Astrocyte (in vitro differentiated cells and primary cell): ENCODE results near the gene MED9. TPM values are rescaled to one million over a fixed set of nuclear protein-coding genes. Genes with fewer than 3 reads are reported as not detected.

ENCODE experiments used
- DNase-seq: peaks from one replicate; pipeline ENCODE4 v3.0.0-alpha.2; 2010; ENCODE audit warnings: low read depth
- FAIRE-seq: peaks from 2 replicates; lab custom pipeline; 2011; peaks lifted over from hg19 to GRCh38; lab: Jason Lieb, UNC
- H2AFZ ChIP-seq: 2 replicates; pipeline ENCODE4 v1.6.0; 2012; ENCODE audit warnings: low read depth, low read length, inconsistent platforms
- H3K27ac ChIP-seq: 2 replicates; pipeline ENCODE4 v1.5.1; 2011; ENCODE audit warnings: low read depth, low read length, inconsistent platforms
- H3K27me3 ChIP-seq: 2 replicates; pipeline ENCODE4 v1.6.0; 2011; ENCODE audit warnings: low read length, inconsistent platforms; ENCODE audit not compliant: insufficient read depth
- H3K36me3 ChIP-seq: 2 replicates; pipeline ENCODE4 v1.5.1; 2011; ENCODE audit warnings: low read length, inconsistent platforms; ENCODE audit not compliant: insufficient read depth
- H3K4me1 ChIP-seq: 2 replicates; pipeline ENCODE4 v1.5.1; 2011; ENCODE audit warnings: low read length, inconsistent platforms; ENCODE audit not compliant: insufficient read depth
- H3K4me2 ChIP-seq: 2 replicates; pipeline ENCODE4 v1.6.0; 2012; ENCODE audit warnings: low read length, inconsistent platforms
- H3K4me3 ChIP-seq: 2 replicates; pipeline ENCODE4 v1.5.1; 2011; ENCODE audit warnings: low read depth, mild to moderate bottlenecking, low read length, inconsistent platforms; ENCODE audit not compliant: insufficient read depth
- H3K79me2 ChIP-seq: 2 replicates; pipeline ENCODE4 v1.6.0; 2012; ENCODE audit warnings: mild to moderate bottlenecking, low read length, inconsistent platforms; ENCODE audit not compliant: insufficient read depth
- H3K9ac ChIP-seq: 2 replicates; pipeline ENCODE4 v1.6.0; 2012; ENCODE audit warnings: mild to moderate bottlenecking, low read length, inconsistent platforms
- H3K9me3 ChIP-seq: 2 replicates; pipeline ENCODE4 v1.5.1; 2012; ENCODE audit warnings: low read depth, mild to moderate bottlenecking, low read length, inconsistent platforms; ENCODE audit not compliant: insufficient read depth
- H4K20me1 ChIP-seq: 2 replicates; pipeline ENCODE4 v1.6.0; 2012; ENCODE audit warnings: low read length, inconsistent platforms; ENCODE audit not compliant: insufficient read depth
- H3K27ac Mint-ChIP-seq: one replicate; pipeline ENCODE4 v1.8.0; 2021; ENCODE audit warnings: mild to moderate bottlenecking, mixed read lengths; ENCODE audit not compliant: unreplicated experiment
- H3K27me3 Mint-ChIP-seq: one replicate; pipeline ENCODE4 v1.8.0; 2021; ENCODE audit warnings: low read depth, mixed read lengths; ENCODE audit not compliant: unreplicated experiment
- H3K36me3 Mint-ChIP-seq: one replicate; pipeline ENCODE4 v1.8.0; 2021; ENCODE audit warnings: low read depth, mixed read lengths; ENCODE audit not compliant: unreplicated experiment
- H3K4me1 Mint-ChIP-seq: one replicate; pipeline ENCODE4 v1.8.0; 2021; ENCODE audit warnings: low read depth, mixed read lengths; ENCODE audit not compliant: unreplicated experiment
- H3K4me3 Mint-ChIP-seq: one replicate; pipeline ENCODE4 v1.8.0; 2021; ENCODE audit warnings: mild to moderate bottlenecking, moderate library complexity, mixed read lengths; ENCODE audit not compliant: unreplicated experiment
- H3K9me3 Mint-ChIP-seq: one replicate; pipeline ENCODE4 v1.8.0; 2021; ENCODE audit warnings: mild to moderate bottlenecking, mixed read lengths; ENCODE audit not compliant: unreplicated experiment
- EZH2 ChIP-seq: IDR thresholded peaks from 2 replicates; pipeline ENCODE4 v1.6.1; 2012; ENCODE audit warnings: mild to moderate bottlenecking, low read length, inconsistent platforms; ENCODE audit not compliant: insufficient read depth
- total RNA-seq: library from RNA; stranded (reverse); gene quantifications from 2 replicates; pipeline ENCODE4 v1.2.1, GENCODE V29; 2021
- TF ChIP-seq, protein P1 (sequence below): IDR thresholded peaks from 2 replicates; pipeline ENCODE4 v1.5.1; 2011; ENCODE audit warnings: low read depth, mild to moderate bottlenecking, inconsistent platforms, low read length, moderate library complexity; ENCODE audit not compliant: insufficient read depth

MED9 gene
- total RNA-seq, 1 donor from 2014 or later = 9.4 TPM

DNA sequence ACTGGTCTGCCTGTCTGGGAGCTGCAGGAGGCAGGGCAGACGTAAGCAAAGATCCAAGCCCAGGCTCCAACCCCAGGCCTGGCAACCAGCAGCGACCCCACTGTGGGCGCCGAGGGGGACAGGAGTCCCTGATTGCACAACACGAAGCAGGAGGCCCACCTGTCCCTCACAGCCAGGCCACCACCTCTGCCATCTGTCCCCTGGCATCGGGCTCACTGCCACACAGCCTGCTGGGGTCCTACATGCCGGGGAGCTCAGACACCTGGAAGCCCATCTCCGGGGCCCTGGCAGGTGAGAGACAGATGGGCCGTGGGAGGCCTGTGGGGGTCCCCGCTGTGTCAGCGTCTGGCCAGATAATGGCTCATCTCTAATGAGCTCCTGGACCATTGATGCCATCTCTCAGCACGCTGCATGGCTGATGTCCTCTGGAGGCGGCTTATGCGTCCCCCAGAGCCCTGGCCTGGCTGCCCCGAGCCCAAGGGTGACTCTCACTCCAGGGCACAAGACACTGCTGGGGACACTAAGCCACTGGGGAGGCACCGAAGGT, 30.7 kb downstream of the MED9 start:
- peaks cover 8% of the 10 kb centered on the region for H3K36me3 Mint-ChIP-seq
- H3K4me3 ChIP-seq = no peak overlapping the region
- no peaks in the 10 kb centered on the region for H3K79me2 ChIP-seq
- TF ChIP-seq EZH2 = no peak
- TF ChIP-seq, protein P1, sequence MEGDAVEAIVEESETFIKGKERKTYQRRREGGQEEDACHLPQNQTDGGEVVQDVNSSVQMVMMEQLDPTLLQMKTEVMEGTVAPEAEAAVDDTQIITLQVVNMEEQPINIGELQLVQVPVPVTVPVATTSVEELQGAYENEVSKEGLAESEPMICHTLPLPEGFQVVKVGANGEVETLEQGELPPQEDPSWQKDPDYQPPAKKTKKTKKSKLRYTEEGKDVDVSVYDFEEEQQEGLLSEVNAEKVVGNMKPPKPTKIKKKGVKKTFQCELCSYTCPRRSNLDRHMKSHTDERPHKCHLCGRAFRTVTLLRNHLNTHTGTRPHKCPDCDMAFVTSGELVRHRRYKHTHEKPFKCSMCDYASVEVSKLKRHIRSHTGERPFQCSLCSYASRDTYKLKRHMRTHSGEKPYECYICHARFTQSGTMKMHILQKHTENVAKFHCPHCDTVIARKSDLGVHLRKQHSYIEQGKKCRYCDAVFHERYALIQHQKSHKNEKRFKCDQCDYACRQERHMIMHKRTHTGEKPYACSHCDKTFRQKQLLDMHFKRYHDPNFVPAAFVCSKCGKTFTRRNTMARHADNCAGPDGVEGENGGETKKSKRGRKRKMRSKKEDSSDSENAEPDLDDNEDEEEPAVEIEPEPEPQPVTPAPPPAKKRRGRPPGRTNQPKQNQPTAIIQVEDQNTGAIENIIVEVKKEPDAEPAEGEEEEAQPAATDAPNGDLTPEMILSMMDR = no peak
- H3K4me1 ChIP-seq = peaks cover 9% of the 10 kb centered on the region
- peaks cover 33% of the 10 kb centered on the region for H4K20me1 ChIP-seq
- FAIRE-seq (no peak), DNase-seq (no peak)
- H3K36me3 ChIP-seq = no peaks in the 10 kb centered on the region
- H3K27me3 Mint-ChIP-seq = peaks cover 24% of the 10 kb centered on the region
- no peak overlapping the region for H3K9ac ChIP-seq
- H3K9me3 ChIP-seq = no peaks in the 10 kb centered on the region
- no peaks in the 10 kb centered on the region for H3K27me3 ChIP-seq
- no peak overlapping the region for H3K4me2 ChIP-seq
- H3K27ac Mint-ChIP-seq = no peak overlapping the region
- no peaks in the 10 kb centered on the region for H3K9me3 Mint-ChIP-seq
- no peak overlapping the region for H3K27ac ChIP-seq
- no peak overlapping the region for H2AFZ ChIP-seq
- H3K4me1 Mint-ChIP-seq = peaks cover 5% of the 10 kb centered on the region
- no peak overlapping the region for H3K4me3 Mint-ChIP-seq

DNA sequence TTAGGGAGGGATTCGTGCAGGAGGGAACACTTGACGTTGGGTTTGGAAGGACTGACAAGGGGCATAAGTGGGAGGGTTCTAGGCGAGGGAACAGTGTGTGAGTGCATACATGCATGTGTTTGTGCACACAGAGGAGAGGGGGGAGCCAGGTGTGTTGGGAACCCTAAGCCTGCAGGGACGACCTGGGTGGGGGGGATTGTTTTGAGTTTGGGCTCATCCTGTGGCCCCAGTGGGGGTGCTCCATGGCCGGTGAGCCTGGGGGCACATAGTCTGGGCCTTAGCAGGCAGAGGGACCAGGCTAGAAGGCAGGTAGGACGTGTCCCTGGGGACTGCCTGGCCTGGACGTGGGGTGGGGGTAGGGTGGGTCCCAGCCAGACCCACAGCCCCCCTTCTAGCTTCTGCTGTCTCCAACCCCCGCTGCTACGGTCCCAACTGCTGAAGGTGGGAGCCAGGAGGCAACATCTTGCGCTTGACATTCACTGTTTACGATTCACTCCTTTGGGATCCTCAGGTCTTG, 31.3 kb downstream of the MED9 start:
- peaks cover 5% of the 10 kb centered on the region for H3K4me1 Mint-ChIP-seq
- Histone ChIP-seq H3K4me1 (peaks cover 10% of the 10 kb centered on the region), H3K9ac (no peak overlapping the region), H3K4me3 (no peak overlapping the region), H4K20me1 (peaks cover 38% of the 10 kb centered on the region), H2AFZ (no peak overlapping the region), H3K9me3 (no peaks in the 10 kb centered on the region), H3K27ac (no peak overlapping the region), H3K4me2 (no peak overlapping the region), H3K79me2 (no peaks in the 10 kb centered on the region), H3K27me3 (no peaks in the 10 kb centered on the region), H3K36me3 (no peaks in the 10 kb centered on the region)
- DNase-seq (no peak), FAIRE-seq (no peak)
- H3K9me3 Mint-ChIP-seq = no peaks in the 10 kb centered on the region
- TF ChIP-seq EZH2 = no peak
- TF ChIP-seq, protein P1 = no peak
- peaks cover 18% of the 10 kb centered on the region for H3K27me3 Mint-ChIP-seq
- H3K27ac Mint-ChIP-seq = no peak overlapping the region
- H3K4me3 Mint-ChIP-seq = no peak overlapping the region
- H3K36me3 Mint-ChIP-seq = peaks cover 6% of the 10 kb centered on the region
